KMS-11 (cell line): Measurements from ENCODE around the gene FAM13B.
"Not testable (repeated sequence)": the region's sequence is repeated elsewhere in the genome, so short reads cannot be mapped to it uniquely, and the experiment has no call there.

Experiments used
- H2AFZ ChIP-seq: fragments of 200-600 bp; sonication (generic); 2 replicates; pipeline ENCODE4 v1.6.1; 2016; ENCODE audit warnings: antibody characterized with exemption, mixed run types, low read depth
- H3K27ac ChIP-seq: fragments of 200-600 bp; sonication (generic); 2 replicates; pipeline ENCODE4 v1.6.1; 2016; ENCODE audit warnings: mild to moderate bottlenecking, mixed run types
- H3K27me3 ChIP-seq: fragments of 200-600 bp; sonication (generic); 2 replicates; pipeline ENCODE4 v1.6.1; 2017; ENCODE audit warnings: mild to moderate bottlenecking, low read depth, mixed run types, moderate library complexity; ENCODE audit not compliant: insufficient read depth
- H3K36me3 ChIP-seq: fragments of 200-600 bp; sonication (generic); 2 replicates; pipeline ENCODE4 v1.6.1; 2017; ENCODE audit warnings: mild to moderate bottlenecking, mixed run types; ENCODE audit not compliant: insufficient read depth
- H3K4me1 ChIP-seq: fragments of 200-600 bp; sonication (generic); 2 replicates; pipeline ENCODE4 v1.6.1; 2016; ENCODE audit warnings: mild to moderate bottlenecking, low read depth, mixed run types; ENCODE audit not compliant: poor library complexity, severe bottlenecking
- H3K4me2 ChIP-seq: fragments of 200-600 bp; sonication (generic); 2 replicates; pipeline ENCODE4 v1.7.0; 2016; ENCODE audit warnings: mild to moderate bottlenecking, mixed run types
- H3K4me3 ChIP-seq: fragments of 200-600 bp; sonication (generic); IDR thresholded peaks from 2 replicates; pipeline ENCODE4 v1.6.1; 2017; ENCODE audit warnings: low read depth, low read length, mixed read lengths; ENCODE audit not compliant: insufficient read depth
- H3K79me2 ChIP-seq: fragments of 200-600 bp; sonication (generic); 2 replicates; pipeline ENCODE4 v1.6.1; 2016; ENCODE audit warnings: low read depth, mixed run types; ENCODE audit not compliant: insufficient read depth
- H3K9ac ChIP-seq: fragments of 200-600 bp; sonication (generic); 2 replicates; pipeline ENCODE4 v1.6.1; 2016; ENCODE audit warnings: mild to moderate bottlenecking, mixed run types
- H4K20me1 ChIP-seq: fragments of 200-600 bp; sonication (generic); 2 replicates; pipeline ENCODE4 v1.6.1; 2016; ENCODE audit warnings: mild to moderate bottlenecking, mixed run types; ENCODE audit not compliant: insufficient read depth
- TF ChIP-seq, protein P1 (sequence below): fragments of 200-600 bp; sonication (generic); conservative IDR thresholded peaks from 2 replicates; pipeline ENCODE4 v1.6.1; 2017; ENCODE audit warnings: low read depth, mild to moderate bottlenecking, antibody characterized with exemption, low read length, moderate library complexity, mixed read lengths

FAM13B gene

DNA sequence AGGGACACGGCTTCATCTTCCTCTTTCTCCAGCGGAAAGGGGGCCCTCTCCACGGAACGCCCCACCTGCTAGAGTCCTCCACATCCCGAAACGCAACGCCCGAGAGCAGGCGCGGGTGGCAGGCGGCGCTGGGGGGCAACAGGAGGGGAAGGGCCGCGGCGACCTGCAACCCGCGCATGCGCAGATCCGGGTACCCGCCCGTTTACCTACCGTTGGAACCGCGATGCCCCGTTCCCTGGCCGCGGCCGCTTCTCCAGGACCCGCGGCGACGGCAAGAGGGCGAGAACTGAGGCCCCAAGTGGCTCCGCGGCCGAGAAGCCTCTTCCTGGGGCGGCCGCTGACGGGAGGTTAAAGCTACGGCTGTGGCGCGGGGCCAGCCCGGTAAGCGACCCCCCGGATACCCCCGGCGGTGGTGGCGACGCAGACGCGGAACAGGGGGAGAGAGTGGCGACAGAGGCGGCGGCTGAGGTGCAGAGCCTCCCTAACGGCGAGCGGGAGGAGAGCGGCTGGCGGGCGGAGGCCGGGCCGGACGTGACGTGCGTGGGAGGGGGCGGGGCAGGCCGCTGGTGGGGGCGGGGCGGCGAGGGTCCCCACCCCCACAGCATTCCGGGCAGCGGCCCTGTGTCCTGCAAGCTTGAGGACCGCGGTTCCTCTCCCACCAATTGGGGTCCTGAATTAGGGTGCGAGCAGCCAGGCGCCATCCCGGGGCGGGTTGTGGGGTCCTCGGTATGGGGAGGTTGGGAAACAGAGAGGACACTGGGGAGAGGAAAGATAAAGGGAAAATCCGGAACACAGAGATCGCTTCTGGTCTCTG, at the start of gene FAM13B:
FAM13B (minus strand) TSS at position 508 of the 814 bp plus-strand sequence. CDS start 13,968 bp downstream, outside the sequence.
- TF ChIP-seq, protein P1, sequence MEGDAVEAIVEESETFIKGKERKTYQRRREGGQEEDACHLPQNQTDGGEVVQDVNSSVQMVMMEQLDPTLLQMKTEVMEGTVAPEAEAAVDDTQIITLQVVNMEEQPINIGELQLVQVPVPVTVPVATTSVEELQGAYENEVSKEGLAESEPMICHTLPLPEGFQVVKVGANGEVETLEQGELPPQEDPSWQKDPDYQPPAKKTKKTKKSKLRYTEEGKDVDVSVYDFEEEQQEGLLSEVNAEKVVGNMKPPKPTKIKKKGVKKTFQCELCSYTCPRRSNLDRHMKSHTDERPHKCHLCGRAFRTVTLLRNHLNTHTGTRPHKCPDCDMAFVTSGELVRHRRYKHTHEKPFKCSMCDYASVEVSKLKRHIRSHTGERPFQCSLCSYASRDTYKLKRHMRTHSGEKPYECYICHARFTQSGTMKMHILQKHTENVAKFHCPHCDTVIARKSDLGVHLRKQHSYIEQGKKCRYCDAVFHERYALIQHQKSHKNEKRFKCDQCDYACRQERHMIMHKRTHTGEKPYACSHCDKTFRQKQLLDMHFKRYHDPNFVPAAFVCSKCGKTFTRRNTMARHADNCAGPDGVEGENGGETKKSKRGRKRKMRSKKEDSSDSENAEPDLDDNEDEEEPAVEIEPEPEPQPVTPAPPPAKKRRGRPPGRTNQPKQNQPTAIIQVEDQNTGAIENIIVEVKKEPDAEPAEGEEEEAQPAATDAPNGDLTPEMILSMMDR, result no peak
- Histone ChIP-seq H3K27me3 (no peaks in the 10 kb centered on the region), H4K20me1 (no peaks in the 10 kb centered on the region), H2AFZ (peak within 1 kb of the TSS; percentile 89), H3K27ac (peak within 1 kb of the TSS; percentile 91), H3K79me2 (peaks cover 45% of the 10 kb centered on the region), H3K9ac (peak within 1 kb of the TSS; percentile 86), H3K4me1 (peaks cover 42% of the 10 kb centered on the region), H3K4me2 (peak within 1 kb of the TSS; percentile 99), H3K36me3 (no peaks in the 10 kb centered on the region), H3K4me3 (no peak within 1 kb of the TSS)

DNA sequence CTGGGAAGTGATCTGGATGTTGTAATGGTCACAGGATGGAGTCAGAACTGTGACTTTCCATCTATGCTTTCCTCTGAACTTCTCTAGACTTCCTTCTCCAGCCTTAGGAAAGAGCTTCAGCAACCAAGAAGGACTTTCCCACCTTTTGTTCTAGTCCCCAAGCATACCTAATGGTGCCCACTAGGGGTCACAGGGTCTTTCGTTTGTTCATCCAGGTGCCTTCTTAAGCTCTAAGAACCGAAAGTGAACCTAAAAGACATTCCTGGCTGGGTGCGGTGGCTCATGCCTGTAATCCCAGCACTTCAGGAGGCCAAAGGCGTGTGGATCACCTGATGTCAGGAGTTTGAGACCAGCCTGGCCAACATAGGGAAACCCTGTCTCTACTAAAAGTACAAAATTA, 49.2 kb upstream of the FAM13B start:
- Histone ChIP-seq H3K4me3 (no peak overlapping the region), H3K9ac (no peak overlapping the region), H3K36me3 (no peaks in the 10 kb centered on the region), H2AFZ (no peak overlapping the region), H3K27ac (no peak overlapping the region), H3K79me2 (no peaks in the 10 kb centered on the region), H3K4me2 (no peak overlapping the region), H3K4me1 (peaks cover 7% of the 10 kb centered on the region), H3K27me3 (no peaks in the 10 kb centered on the region), H4K20me1 (no peaks in the 10 kb centered on the region)
- TF ChIP-seq, protein P1, result no peak

DNA sequence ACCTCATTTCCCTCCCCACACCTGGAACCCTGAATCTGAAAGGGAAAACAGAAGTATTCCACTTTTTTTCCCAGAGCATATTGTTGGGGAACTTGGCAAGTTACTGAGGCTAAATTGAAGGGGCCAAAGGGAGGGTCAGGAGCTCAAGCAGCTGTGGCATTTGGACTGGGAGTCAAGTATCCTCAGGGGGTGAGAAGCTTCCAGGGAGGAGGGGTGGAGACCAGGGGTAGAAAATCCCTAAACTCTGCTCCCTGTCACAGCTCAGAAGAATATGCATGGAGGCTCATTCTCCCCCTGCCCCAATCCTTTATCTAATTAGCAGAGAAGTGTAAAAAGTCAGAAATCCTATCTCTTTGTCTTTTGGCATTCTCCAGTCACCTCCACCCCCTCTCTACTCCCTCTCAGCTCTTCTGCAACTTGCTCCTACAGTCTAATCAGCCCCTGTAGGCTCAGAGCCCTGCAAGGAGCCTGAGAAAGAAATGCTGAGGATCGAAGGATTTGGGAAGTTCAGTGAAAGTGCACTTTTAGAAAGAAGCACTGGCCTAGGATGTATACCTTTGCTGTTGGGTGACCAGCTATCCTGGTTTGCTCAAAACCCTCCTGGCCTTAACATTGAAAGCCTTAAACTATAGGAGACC, 45.2 kb upstream of the FAM13B start:
- Histone ChIP-seq H3K27ac (no peak overlapping the region), H2AFZ (no peak overlapping the region), H3K9ac (no peak overlapping the region), H4K20me1 (no peaks in the 10 kb centered on the region), H3K79me2 (no peaks in the 10 kb centered on the region), H3K4me1 (peaks cover 7% of the 10 kb centered on the region), H3K4me2 (no peak overlapping the region), H3K36me3 (no peaks in the 10 kb centered on the region), H3K4me3 (no peak overlapping the region), H3K27me3 (no peaks in the 10 kb centered on the region)
- TF ChIP-seq, protein P1, result no peak

GRCh38 chr5:138077064-138077696, 44.3 kb upstream of the FAM13B start:
- H4K20me1 ChIP-seq, result no peaks in the 10 kb centered on the region
- no peaks in the 10 kb centered on the region for H3K79me2 ChIP-seq
- no peak overlapping the region for H3K27ac ChIP-seq
- no peak overlapping the region for H3K4me2 ChIP-seq
- no peak overlapping the region for H2AFZ ChIP-seq
- H3K27me3 ChIP-seq, result no peaks in the 10 kb centered on the region
- no peaks in the 10 kb centered on the region for H3K36me3 ChIP-seq
- TF ChIP-seq, protein P1, result peak; percentile 84
- no peak overlapping the region for H3K4me3 ChIP-seq
- H3K4me1 ChIP-seq, result peaks cover 7% of the 10 kb centered on the region
- H3K9ac ChIP-seq, result no peak overlapping the region

DNA sequence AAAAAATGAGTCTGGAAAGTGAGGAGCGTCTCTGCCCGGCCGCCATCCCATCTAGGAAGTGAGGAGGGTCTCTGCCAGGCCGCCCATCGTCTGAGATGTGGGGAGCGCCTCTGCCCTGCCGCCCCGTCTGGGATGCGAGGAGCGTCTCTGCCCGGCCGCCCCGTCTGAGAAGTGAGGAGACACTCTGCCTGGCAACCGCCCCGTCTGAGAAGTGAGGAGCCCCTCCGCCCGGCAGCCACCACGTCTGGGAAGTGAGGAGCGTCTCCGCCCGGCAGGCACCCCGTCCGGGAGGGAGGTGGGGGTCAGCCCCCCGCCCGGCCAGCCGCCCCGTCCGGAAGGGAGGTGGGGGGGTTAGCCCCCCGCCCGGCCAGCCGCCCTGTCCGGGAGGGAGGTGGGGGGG, 37.1 kb upstream of the FAM13B start:
- not testable (repeated sequence) for H3K79me2 ChIP-seq, H3K27ac ChIP-seq, H3K27me3 ChIP-seq, H3K9ac ChIP-seq, H2AFZ ChIP-seq, H3K4me2 ChIP-seq, H4K20me1 ChIP-seq, H3K4me1 ChIP-seq, H3K36me3 ChIP-seq, H3K4me3 ChIP-seq
